Measurements from ENCODE around the gene PNMA8B.

DNA sequence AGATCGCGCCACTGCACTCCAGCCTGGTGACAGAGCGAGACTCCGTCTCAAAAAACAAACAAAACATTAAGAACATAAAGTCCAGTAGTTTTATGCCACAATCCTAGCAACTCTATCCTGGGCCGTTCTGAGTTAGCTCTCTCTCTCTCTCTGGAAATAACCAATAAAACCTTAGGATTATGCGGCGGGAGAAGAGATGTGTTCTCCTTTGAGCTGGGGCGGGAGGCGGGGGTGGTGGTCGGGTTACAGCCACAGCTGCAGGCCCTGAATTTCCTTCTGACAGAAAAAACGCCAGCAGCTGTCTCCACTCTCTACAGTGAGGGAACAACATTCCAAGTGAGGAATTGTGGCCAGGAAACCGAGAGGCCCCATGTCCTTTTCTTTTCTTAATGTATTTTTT lies 15.3 kb downstream of the PNMA8B start:
- no peak for TF ChIP-seq ZNF8 (CRISPR knock-in tag; IDR thresholded peaks at IDR 0.05)
- TF ChIP-seq OSR1 (CRISPR knock-in tag; IDR thresholded peaks at IDR 0.05) = no peak
- TF ChIP-seq, protein P1, sequence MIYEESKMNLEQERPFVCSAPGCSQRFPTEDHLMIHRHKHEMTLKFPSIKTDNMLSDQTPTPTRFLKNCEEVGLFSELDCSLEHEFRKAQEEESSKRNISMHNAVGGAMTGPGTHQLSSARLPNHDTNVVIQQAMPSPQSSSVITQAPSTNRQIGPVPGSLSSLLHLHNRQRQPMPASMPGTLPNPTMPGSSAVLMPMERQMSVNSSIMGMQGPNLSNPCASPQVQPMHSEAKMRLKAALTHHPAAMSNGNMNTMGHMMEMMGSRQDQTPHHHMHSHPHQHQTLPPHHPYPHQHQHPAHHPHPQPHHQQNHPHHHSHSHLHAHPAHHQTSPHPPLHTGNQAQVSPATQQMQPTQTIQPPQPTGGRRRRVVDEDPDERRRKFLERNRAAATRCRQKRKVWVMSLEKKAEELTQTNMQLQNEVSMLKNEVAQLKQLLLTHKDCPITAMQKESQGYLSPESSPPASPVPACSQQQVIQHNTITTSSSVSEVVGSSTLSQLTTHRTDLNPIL (CRISPR knock-in tag; IDR thresholded peaks at IDR 0.05; ENCODE audit: low read depth) = no peak
- TF ChIP-seq ZFP3 (CRISPR knock-in tag; IDR thresholded peaks at IDR 0.05) = no peak
- TF ChIP-seq ISL1 (CRISPR knock-in tag; IDR thresholded peaks at IDR 0.05) = no peak
- TF ChIP-seq, protein P2, sequence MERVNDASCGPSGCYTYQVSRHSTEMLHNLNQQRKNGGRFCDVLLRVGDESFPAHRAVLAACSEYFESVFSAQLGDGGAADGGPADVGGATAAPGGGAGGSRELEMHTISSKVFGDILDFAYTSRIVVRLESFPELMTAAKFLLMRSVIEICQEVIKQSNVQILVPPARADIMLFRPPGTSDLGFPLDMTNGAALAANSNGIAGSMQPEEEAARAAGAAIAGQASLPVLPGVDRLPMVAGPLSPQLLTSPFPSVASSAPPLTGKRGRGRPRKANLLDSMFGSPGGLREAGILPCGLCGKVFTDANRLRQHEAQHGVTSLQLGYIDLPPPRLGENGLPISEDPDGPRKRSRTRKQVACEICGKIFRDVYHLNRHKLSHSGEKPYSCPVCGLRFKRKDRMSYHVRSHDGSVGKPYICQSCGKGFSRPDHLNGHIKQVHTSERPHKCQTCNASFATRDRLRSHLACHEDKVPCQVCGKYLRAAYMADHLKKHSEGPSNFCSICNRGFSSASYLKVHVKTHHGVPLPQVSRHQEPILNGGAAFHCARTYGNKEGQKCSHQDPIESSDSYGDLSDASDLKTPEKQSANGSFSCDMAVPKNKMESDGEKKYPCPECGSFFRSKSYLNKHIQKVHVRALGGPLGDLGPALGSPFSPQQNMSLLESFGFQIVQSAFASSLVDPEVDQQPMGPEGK (CRISPR knock-in tag; IDR thresholded peaks at IDR 0.05; ENCODE audit: borderline replicate concordance) = no peak
- TF ChIP-seq TCF4 (CRISPR knock-in tag; IDR thresholded peaks at IDR 0.05; ENCODE audit: borderline replicate concordance) = no peak
- no peak for TF ChIP-seq RARB (CRISPR knock-in tag; IDR thresholded peaks at IDR 0.05)
- TF ChIP-seq GLIS3 (CRISPR knock-in tag; IDR thresholded peaks at IDR 0.05) = no peak
- TF ChIP-seq ZFP30 (CRISPR knock-in tag; IDR thresholded peaks at IDR 0.05) = no peak
